AG10803 (cell line): ENCODE results near the gene CCDC142.
"Not testable (repeated sequence)": the region's sequence is repeated elsewhere in the genome, so short reads cannot be mapped to it uniquely, and the experiment has no call there.

Experiments
- DNase-seq: peaks from one replicate; pipeline ENCODE4 v3.0.0; 2010; ENCODE audit warnings: low read depth
- H3K4me3 ChIP-seq: 2 replicates; pipeline ENCODE4 v1.5.1; 2011; ENCODE audit warnings: mild to moderate bottlenecking, low read length, control low read depth
- CTCF ChIP-seq: conservative IDR thresholded peaks from 2 replicates; pipeline ENCODE4 v1.5.1; 2011; ENCODE audit warnings: mild to moderate bottlenecking, low read length, control low read depth, inconsistent platforms

The CCDC142 gene

GRCh38 chr2:74464406-74464805 lies 18.4 kb downstream of the CCDC142 start:
- H3K4me3 ChIP-seq: peak overlapping the region; percentile 82
- TF ChIP-seq CTCF: no peak
- DNase-seq: no peak

GRCh38 chr2:74462786-74463105 lies 20.1 kb downstream of the CCDC142 start:
- TF ChIP-seq CTCF: no peak
- no peak for DNase-seq

GRCh38 chr2:74462054-74462785 lies 20.6 kb downstream of the CCDC142 start:
- H3K4me3 ChIP-seq: no peak overlapping the region
- no peak for TF ChIP-seq CTCF
- DNase-seq: no peak

More at GRCh38 chr2:74462786-74463105, 20.1 kb downstream of the CCDC142 start:
- H3K4me3 ChIP-seq: no peak overlapping the region

GRCh38 chr2:74461187-74462053 lies 21.4 kb downstream of the CCDC142 start:
- DNase-seq: no peak
- no peak overlapping the region for H3K4me3 ChIP-seq
- TF ChIP-seq CTCF: no peak

- not testable (repeated sequence) for DNase-seq
These were observed 22.6 kb downstream of the CCDC142 start for GRCh38 chr2:74460187-74460586.

GRCh38 chr2:74459503-74460118 lies 23.2 kb downstream of the CCDC142 start:
- peak overlapping the region; percentile 96 for H3K4me3 ChIP-seq

More at GRCh38 chr2:74460187-74460586, 22.6 kb downstream of the CCDC142 start:
- not testable (repeated sequence) for H3K4me3 ChIP-seq

GRCh38 chr2:74458938-74459363 lies 23.8 kb downstream of the CCDC142 start:
- peak overlapping the region; percentile 96 for H3K4me3 ChIP-seq
- no peak for DNase-seq
- no peak for TF ChIP-seq CTCF

More at GRCh38 chr2:74459503-74460118, 23.2 kb downstream of the CCDC142 start:
- DNase-seq: not testable (repeated sequence)
